Measurements from ENCODE around the gene PRKCD. TPM values are rescaled to one million over a fixed set of nuclear protein-coding genes. Genes with fewer than 3 reads are reported as not detected.

PRKCD gene
- polyA plus RNA-seq, 1 donor from 2014 or later = 69.2 TPM

DNA sequence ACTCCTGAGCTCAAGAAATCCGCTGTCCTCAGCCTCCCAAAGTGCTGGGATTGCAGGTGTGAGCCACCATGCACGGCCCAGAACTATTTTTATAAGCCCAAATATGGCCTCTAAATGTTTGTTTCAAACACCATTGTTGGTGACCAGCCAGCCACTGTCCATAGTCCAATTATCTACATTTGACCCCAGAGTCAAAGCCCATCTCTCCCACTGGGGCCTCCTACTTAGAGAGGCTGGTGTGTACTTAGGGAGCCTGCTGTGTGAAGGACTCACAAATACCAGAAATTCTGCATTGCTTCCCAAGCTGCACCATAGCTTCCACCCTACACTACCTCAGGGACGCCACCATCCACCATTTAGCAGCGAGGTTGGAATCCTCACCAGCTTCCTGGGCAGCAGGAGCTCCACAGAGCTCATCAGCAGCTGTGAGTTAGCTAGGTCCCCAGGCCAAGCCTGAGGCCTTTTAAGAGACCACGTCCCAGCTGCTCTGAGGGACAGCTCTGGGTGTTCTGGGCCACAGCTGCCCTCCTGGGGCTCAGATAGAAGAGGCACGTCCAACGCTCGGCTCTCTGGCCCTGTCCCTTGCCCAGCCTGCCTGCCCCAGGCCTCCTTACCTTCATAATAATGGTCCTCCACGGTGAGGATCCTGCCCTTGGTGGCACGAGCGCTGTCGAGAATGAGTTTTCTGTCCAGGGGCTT is 65.3 kb downstream of the PRKCD start:
- H3K36me3 Mint-ChIP-seq = peaks cover 4% of the 10 kb centered on the region
- H3K27me3 Mint-ChIP-seq = no peaks in the 10 kb centered on the region
- H3K27ac Mint-ChIP-seq = no peak overlapping the region

DNA sequence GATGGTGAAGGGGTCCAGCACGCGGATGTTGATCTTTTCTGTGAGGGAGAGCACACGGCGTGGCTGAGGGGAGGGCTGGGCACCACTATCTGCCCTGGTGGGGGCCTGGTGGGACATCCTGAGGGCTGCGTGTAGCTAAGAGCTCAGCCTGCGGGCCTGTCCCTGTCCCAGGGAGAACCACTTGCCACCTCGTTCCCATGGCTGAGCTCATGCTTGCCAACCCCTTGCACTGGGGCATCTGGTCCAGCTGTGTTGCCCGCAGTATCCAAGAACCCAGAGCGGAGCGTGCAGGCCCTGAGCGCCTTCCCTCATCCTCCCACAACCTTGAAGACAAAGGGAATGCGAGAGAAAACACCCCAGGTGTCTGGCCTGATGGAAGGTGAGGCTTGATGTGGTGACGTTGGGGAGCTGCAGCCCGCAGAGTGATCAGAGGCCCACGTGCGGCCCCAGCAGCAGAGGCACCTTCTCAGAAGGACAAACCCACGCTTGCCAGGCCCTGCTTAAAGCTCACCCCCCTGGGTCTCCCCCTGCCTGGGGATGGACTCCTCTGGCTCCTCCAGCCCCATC is 65.9 kb downstream of the PRKCD start:
- Mint-ChIP-seq H3K9me3 (no peaks in the 10 kb centered on the region), H3K27ac (no peak overlapping the region), H3K36me3 (peaks cover 4% of the 10 kb centered on the region), H3K4me1 (peaks cover 0 to 3% (median 0%) of the 10 kb centered on the region in 3 donors), H3K27me3 (no peaks in the 10 kb centered on the region), H3K4me3 (no peak overlapping the region)

More for the DNA sequence above, 65.3 kb downstream of the PRKCD start:
- H3K4me3 Mint-ChIP-seq = no peak overlapping the region
- H3K4me1 Mint-ChIP-seq = peaks cover 0 to 3% (median 0%) of the 10 kb centered on the region in 3 donors
- no peaks in the 10 kb centered on the region for H3K9me3 Mint-ChIP-seq

DNA sequence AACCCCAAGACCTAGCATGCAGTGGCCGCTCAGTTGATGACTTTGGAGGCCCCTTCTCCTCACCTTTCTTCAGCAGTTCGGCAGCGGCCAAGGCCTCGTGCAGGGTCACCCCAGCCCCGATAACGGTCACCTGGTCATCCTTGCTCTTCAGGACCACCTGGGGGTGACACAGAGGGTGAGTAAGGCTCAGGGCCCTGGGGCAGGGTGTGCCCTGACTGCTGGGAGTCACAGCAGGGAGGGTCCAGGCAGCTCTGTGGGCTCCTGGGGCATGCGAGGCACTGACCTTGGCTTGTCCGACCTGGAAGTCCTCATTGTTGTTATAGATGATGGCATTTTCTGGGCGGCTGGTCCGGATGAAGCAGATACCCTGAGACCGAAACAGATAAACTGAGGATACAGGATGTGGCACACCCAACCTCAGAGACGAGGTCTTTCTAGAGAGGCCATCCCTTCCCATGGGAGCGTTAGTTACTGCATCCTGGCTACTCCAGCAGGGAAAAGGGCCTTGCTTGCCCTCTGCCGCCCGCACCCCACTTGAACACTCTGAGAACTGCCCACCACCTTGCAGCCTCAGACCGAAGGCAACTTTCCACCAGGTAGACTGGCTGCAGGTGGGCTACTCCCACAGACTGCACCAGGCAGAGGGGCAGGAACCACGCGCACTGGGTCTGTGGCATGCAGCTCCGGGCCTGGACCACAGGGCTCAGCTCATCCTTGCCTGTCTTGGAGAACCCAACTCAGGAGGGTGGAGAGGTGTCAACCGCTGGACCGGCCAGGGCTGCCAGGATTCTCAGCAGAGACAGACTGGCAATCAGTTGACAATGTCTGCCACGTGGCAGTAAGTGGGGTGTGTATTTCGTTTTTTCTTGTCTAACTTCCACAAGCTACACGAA is 67.2 kb downstream of the PRKCD start:
- Mint-ChIP-seq H3K4me1 (peaks cover 0 to 5% (median 0%) of the 10 kb centered on the region in 3 donors), H3K4me3 (no peak overlapping the region), H3K27ac (no peak overlapping the region), H3K27me3 (no peaks in the 10 kb centered on the region), H3K9me3 (no peaks in the 10 kb centered on the region), H3K36me3 (peaks cover 2% of the 10 kb centered on the region)

DNA sequence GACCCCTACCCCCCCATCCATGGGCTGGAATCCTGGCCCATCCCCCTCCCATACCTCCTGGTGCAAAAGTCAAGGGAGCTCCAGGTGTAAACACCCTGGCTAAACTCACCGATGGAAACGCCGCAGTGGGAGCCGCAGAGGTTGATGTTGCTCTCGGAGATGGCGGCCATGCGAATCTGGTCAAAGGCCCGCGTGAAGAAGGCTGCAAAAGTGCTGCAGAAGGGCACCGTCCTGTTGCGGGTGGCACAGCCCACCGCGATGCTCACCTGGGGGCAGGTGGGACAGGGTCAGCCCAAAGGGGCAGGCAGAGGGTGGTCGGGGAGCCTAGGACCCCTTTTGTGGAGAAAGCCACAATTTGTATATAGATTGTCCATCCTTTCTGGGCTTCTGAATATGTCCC is 68.2 kb downstream of the PRKCD start:
- no peaks in the 10 kb centered on the region for H3K9me3 Mint-ChIP-seq
- no peak overlapping the region for H3K27ac Mint-ChIP-seq
- no peaks in the 10 kb centered on the region for H3K27me3 Mint-ChIP-seq
- H3K36me3 Mint-ChIP-seq = peaks cover 2% of the 10 kb centered on the region
- H3K4me1 Mint-ChIP-seq = peaks cover 0 to 2% (median 0%) of the 10 kb centered on the region in 3 donors
- no peak overlapping the region for H3K4me3 Mint-ChIP-seq

DNA sequence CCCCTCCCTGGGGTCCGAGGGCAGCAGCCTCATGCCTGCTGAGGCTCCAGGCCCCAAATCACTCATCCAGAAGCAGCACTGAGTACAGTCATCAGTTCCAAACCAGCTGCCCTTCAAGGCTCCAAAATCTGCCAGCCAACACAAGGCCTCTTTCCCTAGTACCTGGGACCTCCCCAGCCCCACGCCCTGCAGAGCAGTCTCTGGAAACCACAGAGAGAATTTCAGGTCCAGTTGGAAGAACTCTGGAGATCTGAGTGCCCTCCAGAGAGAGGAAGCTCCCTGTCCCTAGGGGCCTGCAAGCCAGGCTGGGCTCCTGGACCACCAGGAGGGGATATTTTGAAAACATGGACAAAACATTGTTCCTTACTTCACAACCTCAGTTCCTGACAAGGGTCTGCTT is 68.6 kb downstream of the PRKCD start:
- H3K27me3 Mint-ChIP-seq = no peaks in the 10 kb centered on the region
- peaks cover 0 to 2% (median 0%) of the 10 kb centered on the region in 3 donors for H3K4me1 Mint-ChIP-seq
- H3K27ac Mint-ChIP-seq = no peak overlapping the region
- no peak overlapping the region for H3K4me3 Mint-ChIP-seq
- no peaks in the 10 kb centered on the region for H3K9me3 Mint-ChIP-seq
- H3K36me3 Mint-ChIP-seq = peaks cover 2% of the 10 kb centered on the region

DNA sequence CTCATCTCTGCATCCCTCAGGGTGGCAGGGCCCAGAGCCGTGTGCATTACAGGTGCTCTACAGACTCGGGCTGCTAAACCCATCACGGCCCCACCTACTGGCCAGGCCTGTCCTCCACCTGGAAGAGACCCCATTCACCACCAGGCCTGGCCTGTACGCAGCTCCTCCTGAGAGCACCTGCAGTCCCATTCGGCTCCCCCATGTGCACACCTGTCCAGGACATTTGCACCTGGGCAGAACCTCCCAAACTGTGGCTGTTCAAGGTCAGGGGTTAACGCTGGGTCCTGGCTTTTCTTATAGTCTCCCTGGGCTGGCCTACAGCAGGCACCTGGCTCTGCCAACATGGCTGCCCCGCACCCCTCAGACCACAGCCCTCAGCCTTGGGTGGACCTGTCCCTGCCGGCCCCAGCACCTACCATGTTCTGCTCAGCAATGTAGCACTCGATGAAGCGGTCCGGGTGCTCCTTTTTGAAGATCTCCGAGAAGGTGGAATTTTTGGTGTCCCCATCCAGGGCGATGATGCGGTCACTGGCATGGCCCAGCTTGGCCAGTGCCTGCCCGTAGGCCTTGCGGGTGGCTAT is 69.1 kb downstream of the PRKCD start:
- H3K36me3 Mint-ChIP-seq = peaks cover 2% of the 10 kb centered on the region
- H3K9me3 Mint-ChIP-seq = no peaks in the 10 kb centered on the region
- no peak overlapping the region for H3K4me3 Mint-ChIP-seq
- H3K27me3 Mint-ChIP-seq = no peaks in the 10 kb centered on the region
- peaks cover 0 to 2% (median 0%) of the 10 kb centered on the region in 3 donors for H3K4me1 Mint-ChIP-seq
- no peak overlapping the region for H3K27ac Mint-ChIP-seq

DNA sequence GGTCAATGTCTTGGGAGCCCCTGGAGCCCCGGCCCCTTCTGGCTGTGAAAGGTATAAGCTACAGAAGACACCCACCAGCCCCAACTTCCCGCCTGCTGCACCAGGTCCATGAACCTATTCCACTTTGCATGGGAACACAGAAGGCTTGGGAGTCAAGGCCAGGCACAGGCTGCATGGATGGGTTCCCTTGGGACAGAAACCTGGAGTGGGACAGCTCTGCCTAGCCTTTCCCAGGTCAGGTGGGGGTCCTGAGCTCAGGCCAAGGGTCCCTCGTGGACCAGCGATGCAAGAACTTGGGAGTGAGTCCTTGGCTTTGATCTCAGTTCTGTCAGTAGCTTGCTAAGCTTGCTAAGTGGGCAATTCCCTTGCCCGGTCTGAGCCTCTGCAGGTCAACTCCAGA is 69.8 kb downstream of the PRKCD start:
- H3K27ac Mint-ChIP-seq = no peak overlapping the region
- H3K36me3 Mint-ChIP-seq = peaks cover 2% of the 10 kb centered on the region

DNA sequence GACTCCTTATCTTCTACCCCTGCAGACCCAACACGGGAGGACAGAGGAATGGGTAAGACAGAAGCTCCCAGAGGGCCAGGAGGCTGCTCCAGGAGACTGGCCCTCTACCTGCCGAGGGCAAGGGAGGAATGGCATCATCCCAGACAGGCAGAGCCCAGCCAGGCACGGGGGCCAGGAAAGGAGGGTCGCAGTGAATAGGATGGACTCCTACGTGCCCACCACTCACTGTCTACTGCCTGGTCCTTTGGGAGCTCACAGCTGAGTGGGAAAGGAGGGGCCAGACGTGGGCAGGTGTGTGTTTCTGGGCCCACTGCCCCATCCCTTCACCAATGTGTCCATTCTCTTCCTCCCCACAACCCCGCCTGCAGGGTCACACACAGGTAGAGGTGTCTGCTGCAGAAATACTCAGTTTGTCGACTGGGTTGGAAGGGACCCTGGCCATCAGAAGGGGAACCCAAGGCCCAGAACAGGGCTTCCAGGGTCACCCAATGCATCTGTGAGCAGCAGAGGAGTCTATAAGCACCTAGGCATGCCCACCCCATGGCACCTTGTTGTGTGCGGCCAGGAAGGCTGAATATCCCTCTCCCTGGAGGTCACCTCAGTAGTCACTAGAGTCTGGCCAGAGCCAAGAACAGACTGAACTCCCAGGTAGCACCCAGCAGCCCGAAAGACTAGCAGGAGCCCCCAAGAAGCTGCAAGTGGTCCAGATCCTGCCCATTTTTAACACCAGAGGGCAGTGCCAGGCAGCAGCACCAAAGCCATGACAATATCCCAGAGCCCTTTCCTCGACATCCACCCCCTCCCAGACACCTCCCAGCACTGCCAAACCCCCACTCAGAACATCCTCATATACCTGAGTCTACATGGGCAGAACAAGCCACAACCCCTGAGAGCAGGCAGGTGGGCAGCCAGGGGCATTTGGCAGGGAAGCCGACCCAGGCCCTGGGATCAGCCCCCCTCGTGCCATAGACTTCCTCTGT is 70.8 kb downstream of the PRKCD start:
- no peaks in the 10 kb centered on the region for H3K9me3 Mint-ChIP-seq
- no peaks in the 10 kb centered on the region for H3K36me3 Mint-ChIP-seq
- H3K4me3 Mint-ChIP-seq = no peak overlapping the region
- peaks cover 0 to 2% (median 0%) of the 10 kb centered on the region in 3 donors for H3K4me1 Mint-ChIP-seq
- H3K27me3 Mint-ChIP-seq = no peaks in the 10 kb centered on the region
- H3K27ac Mint-ChIP-seq = no peak overlapping the region

More for the DNA sequence above, 69.8 kb downstream of the PRKCD start:
- Mint-ChIP-seq H3K27me3 (no peaks in the 10 kb centered on the region), H3K4me3 (no peak overlapping the region), H3K4me1 (peaks cover 0 to 2% (median 0%) of the 10 kb centered on the region in 3 donors), H3K9me3 (no peaks in the 10 kb centered on the region)

DNA sequence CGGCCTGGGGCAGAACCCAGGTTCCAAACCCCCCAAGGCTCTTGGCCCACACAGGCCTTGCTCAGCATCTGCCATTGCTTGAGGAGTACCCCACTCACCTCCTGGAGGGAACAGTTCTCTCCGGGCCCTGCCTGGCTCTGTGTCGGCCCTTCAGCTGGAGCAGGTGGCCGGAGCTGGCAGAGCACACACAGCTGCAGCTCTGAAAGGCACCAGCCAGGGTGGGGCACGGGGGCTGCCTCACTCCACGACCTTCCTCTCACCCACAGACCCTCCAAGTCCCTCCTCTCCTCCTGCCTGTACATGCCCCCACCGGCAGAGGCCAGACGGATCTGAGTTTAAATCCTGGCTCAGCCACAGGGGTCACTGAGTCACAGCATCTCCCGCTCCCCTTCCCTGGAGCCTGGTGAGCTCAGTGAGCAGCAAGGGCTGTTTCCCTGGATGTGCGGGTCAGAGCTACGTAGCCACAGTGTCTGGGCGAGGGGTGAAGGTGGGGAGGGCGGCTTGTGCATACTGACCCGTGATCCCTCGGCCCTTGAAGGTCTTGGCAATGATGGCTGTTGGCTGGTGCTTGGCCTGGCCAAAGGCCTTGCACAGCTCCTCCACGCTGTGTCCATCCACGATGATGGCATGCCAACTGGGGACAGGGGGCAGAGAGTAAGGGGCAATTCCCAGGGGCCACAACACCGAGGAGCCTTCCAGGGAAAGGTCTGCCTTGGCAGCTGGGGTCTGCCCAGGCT is 71.8 kb downstream of the PRKCD start:
- H3K36me3 Mint-ChIP-seq = no peaks in the 10 kb centered on the region
- no peaks in the 10 kb centered on the region for H3K9me3 Mint-ChIP-seq
- H3K27me3 Mint-ChIP-seq = no peaks in the 10 kb centered on the region
- no peak overlapping the region for H3K4me3 Mint-ChIP-seq
- H3K4me1 Mint-ChIP-seq = peaks cover 0 to 2% (median 0%) of the 10 kb centered on the region in 3 donors
- no peak overlapping the region for H3K27ac Mint-ChIP-seq

DNA sequence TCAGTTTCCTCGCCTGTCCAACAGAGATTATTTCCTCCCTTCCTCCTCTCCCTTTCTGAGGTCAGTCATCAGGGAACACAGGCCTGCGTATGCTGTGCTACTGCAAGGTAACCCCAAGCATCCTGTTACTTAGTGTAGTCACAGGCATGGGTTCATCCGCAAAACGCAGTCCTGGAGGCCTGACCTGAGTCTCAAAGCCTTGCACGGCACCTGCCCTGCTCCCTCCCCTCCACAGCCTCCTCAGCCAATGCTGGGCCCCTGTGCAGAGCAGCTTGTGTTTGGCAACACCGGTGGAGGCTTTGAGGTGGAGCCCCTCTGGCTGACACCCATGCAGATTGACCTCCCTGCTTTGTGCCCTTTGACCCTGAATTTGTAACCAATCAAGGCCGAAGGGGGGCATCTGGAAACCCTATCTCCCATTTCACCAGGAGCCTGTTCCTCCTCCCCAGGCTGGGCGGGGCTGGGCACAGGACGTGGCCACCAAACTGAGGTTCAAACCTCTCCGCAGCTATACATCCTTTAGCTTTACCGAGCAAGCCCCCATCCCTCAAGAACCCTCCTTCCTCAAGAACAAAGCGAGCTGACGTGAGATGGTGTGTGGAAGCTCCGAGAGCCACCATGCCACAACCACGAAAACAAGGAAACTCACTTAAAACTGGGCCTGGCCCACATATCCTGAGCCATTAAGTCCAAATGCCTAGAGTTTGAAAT is 73.3 kb downstream of the PRKCD start:
- Mint-ChIP-seq H3K9me3 (no peaks in the 10 kb centered on the region), H3K36me3 (no peaks in the 10 kb centered on the region), H3K4me1 (peaks cover 0 to 2% (median 0%) of the 10 kb centered on the region in 3 donors), H3K27ac (no peak overlapping the region), H3K4me3 (no peak overlapping the region), H3K27me3 (no peaks in the 10 kb centered on the region)

DNA sequence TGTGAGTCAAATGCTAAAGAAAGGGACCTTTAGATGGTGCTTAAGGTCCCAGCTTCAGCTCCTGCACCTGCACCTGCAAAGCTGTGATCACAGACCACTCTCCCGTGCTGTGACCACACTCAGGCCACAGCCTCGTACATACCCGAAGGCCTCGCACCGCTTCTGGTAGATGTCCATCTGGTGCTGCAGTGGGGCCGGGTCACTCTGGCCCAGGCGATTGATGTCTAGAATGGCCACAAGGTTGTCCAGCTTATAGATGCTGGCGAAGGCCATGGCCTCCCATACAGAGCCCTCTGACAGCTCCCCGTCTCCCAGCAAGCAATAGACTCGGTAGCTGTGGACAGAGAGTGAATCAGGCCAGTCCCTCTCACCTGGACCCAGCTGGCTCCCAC is 73.8 kb downstream of the PRKCD start:
- Mint-ChIP-seq H3K27ac (no peak overlapping the region), H3K4me1 (peaks cover 0 to 2% (median 0%) of the 10 kb centered on the region in 3 donors), H3K4me3 (no peak overlapping the region), H3K9me3 (no peaks in the 10 kb centered on the region), H3K27me3 (no peaks in the 10 kb centered on the region), H3K36me3 (peaks cover under 1% of the 10 kb centered on the region)

DNA sequence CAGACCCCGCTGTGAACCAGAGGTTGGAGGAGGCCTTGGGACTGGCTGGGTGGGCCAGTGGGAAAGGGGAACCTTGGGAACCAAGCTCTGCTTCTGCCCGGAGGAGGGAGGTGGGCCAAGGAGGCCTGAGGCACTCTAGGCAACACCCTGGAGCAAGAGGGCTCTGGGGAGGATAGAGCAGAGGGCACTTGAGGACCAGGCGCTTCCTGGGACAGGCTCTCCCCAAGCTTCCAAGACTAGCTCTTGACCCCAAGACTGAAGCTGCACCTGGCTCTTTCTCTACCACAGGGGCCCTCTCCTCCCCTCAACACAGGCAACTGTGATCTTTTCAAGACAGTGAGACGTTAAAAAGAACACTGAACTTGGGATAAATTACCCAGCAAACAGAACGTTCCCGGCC is 74.5 kb downstream of the PRKCD start:
- Mint-ChIP-seq H3K27ac (no peak overlapping the region), H3K4me3 (no peak overlapping the region), H3K27me3 (no peaks in the 10 kb centered on the region), H3K36me3 (peaks cover 2% of the 10 kb centered on the region), H3K4me1 (peaks cover 0 to 2% (median 0%) of the 10 kb centered on the region in 3 donors), H3K9me3 (no peaks in the 10 kb centered on the region)
